ENCODE results near the gene KCNT2.

DNA sequence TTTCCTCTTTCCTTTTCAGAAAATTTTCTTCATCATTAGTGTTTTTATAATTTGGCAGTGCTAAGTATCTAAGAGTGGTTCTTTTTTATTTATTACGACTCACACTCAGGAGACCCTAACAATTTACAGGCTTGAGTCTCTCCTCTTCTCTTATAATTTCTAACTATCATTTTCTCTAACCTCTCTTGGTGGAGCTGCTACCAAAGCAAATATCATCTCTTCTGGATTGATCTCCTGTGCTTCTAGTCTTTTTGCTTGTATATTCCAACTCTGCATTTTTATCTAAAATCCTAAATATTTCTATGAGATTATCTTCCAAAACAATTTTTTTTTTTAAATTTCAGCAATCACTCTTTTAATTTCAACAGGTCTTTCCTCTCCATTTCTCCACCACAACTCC lies 250.3 kb downstream of the KCNT2 start:
- TF ChIP-seq, protein P1, sequence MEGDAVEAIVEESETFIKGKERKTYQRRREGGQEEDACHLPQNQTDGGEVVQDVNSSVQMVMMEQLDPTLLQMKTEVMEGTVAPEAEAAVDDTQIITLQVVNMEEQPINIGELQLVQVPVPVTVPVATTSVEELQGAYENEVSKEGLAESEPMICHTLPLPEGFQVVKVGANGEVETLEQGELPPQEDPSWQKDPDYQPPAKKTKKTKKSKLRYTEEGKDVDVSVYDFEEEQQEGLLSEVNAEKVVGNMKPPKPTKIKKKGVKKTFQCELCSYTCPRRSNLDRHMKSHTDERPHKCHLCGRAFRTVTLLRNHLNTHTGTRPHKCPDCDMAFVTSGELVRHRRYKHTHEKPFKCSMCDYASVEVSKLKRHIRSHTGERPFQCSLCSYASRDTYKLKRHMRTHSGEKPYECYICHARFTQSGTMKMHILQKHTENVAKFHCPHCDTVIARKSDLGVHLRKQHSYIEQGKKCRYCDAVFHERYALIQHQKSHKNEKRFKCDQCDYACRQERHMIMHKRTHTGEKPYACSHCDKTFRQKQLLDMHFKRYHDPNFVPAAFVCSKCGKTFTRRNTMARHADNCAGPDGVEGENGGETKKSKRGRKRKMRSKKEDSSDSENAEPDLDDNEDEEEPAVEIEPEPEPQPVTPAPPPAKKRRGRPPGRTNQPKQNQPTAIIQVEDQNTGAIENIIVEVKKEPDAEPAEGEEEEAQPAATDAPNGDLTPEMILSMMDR (IDR thresholded peaks at IDR 0.05): no peak
- TF ChIP-seq EP300 (IDR thresholded peaks at IDR 0.05) (no peak), POLR2A (IDR thresholded peaks at IDR 0.05) (no peak)

Data from sigmoid colon (tissue), 4 donors.